ENCODE results near the gene EEF1AKMT1. TPM values are rescaled to one million over a fixed set of nuclear protein-coding genes. Genes with fewer than 3 reads are reported as not detected.
"Not testable (repeated sequence)": the region's sequence is repeated elsewhere in the genome, so short reads cannot be mapped to it uniquely, and the experiment has no call there.

The EEF1AKMT1 gene
- total RNA-seq, 2 experiments from 2014 or later: 7.9 TPM

DNA sequence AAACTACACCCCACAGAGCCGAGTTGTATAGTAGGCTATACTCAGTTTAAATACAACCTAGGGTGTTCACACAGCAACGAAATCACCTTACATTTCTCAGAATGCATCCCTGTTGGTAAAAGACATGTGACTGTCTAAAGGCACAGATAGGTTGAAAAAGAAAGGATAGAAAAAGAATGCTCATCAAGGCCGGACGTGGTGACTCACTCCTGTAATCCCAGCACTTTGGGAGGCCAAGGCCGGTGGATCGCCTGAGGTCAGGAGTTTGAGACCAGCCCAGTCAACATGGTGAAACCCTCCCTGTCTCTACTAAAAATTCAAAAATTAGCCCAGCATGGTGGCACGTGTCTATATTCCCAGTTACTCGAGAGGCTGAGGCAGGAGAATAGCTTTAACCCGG lies 74.0 kb downstream of the EEF1AKMT1 start:
- POLR2A ChIA-PET: no interaction called here
- peaks cover 48% of the 10 kb centered on the region for H3K27me3 Mint-ChIP-seq

DNA sequence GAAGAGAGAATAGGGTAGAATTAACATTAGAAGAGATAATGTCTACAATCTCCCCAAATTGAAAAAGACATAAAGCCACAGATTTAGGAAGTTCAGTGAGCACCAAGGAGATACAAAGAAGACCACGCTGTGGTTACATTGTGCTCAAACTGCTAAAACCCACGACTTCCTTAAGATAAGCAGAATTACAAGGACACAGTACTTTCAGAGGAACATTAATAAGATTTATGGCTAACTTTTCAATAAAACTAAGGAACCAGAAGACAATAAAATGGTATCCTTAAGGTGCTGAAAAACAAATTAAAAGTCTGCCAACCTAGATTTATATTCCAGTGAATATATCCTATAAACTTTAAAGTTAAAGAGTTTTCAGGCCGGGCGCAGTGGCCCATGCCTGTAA lies 77.7 kb downstream of the EEF1AKMT1 start:
- POLR2A ChIA-PET: no interaction called here
- Mint-ChIP-seq H3K27me3 (peaks cover 28% of the 10 kb centered on the region), H3K9me3 (no peaks in the 10 kb centered on the region), H3K4me3 (no peak overlapping the region), H3K4me1 (no peaks in the 10 kb centered on the region), H3K27ac (no peak overlapping the region), H3K36me3 (ENCODE audit: low read depth) (no peaks in the 10 kb centered on the region)
- CTCF ChIA-PET: no interaction called here
- no peak for DNase-seq

More for the DNA sequence above, 74.0 kb downstream of the EEF1AKMT1 start:
- Mint-ChIP-seq H3K9me3 (no peaks in the 10 kb centered on the region), H3K4me3 (no peak overlapping the region), H3K27ac (no peak overlapping the region), H3K4me1 (peaks cover 14% of the 10 kb centered on the region), H3K36me3 (ENCODE audit: low read depth) (no peaks in the 10 kb centered on the region)
- CTCF ChIA-PET: no interaction called here
- DNase-seq: no peak

DNA sequence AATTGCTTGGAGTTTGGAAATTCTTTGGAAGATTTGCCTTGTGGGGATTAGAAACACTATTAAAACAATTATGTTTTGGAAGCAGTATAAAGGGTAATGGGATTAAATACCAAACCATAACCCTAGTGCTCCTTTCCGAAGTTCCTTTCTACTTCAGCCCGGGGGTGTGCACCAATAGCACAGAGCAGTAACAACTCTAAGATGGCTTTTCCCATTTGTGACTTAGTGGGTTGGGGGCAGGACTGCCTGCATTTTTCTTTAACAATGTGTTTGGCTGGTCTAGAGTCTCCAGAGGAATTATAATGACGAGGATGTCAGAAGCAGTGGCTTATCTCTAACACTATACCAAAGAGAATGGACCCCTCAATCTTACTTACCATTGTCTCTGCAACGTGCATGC lies 82.1 kb downstream of the EEF1AKMT1 start:
- Mint-ChIP-seq H3K9me3 (no peaks in the 10 kb centered on the region), H3K27ac (no peak overlapping the region), H3K36me3 (ENCODE audit: low read depth) (no peaks in the 10 kb centered on the region), H3K27me3 (peaks cover 7% of the 10 kb centered on the region), H3K4me1 (no peaks in the 10 kb centered on the region), H3K4me3 (no peak overlapping the region)
- DNase-seq: no peak
- CTCF ChIA-PET: no interaction called here
- POLR2A ChIA-PET: no interaction called here

DNA sequence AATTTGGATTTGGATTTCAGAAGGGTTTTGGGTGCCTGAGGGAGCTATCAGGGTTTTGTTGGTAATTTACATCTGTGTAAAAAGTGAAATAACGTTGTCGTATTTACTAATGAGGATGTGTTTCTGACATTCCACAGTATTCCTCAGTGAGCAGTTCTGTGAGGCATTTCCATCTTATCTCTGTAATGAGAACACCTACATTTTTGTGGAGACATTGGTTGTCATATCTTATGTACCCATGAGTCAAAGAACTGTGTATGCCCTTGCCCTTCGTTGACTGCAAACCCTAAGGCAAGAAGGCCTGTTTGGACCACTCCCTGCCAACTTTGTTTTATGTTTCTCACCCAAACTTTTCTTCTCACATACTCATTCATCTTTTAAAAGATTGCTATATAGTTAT lies 84.5 kb downstream of the EEF1AKMT1 start:
- ChIA-PET CTCF (interaction anchor here (1.1 to 1.5 kb wide), 2 partner anchors 9 to 14 kb away, joined by 3 to 4 read pairs; partner anchors contain the start of gene IL17D), POLR2A (no interaction called here)
- no peak overlapping the region for H3K27ac Mint-ChIP-seq

DNA sequence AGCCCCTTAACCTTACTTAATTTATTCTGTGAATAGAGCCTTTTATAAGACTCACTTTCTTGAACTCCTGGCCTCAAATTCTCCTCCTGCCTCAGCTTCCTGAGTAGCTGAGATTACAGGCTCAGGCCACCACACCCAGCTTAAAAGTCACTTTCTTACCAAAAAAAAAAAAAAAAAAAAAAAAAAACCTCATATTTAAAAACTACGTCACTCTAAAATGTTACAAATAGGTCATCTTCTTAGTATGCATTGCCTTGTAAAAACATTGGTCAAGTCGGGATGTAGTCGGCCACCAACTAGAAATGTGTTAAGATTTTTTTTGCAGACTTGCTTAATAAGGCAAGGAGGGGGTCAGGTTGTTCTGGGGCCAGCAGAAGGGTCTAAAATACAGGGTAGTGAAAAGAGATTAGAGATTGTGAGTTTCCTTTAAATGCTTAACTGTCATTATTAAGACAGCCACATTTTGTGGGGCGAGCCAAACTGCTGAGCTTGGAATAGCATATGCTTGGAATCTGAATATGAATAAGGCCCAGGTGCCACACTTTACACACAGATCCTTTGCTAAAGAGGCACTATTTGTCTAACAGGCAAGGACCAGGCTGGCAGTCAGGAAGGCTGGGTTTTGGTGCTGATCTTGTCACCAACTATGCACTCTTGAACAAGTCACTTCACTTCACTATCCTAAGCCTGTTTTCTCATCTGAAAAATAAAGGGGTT lies 86.7 kb downstream of the EEF1AKMT1 start:
- CTCF ChIA-PET: interaction anchor here (0.6 kb wide), 1 partner anchor 188 kb away, joined by 3 read pairs; no protein-coding TSS in a partner anchor
- Mint-ChIP-seq H3K4me3 (no peak overlapping the region), H3K4me1 (no peaks in the 10 kb centered on the region)

More for the DNA sequence above, 84.5 kb downstream of the EEF1AKMT1 start:
- Mint-ChIP-seq H3K4me3 (no peak overlapping the region), H3K36me3 (ENCODE audit: low read depth) (no peaks in the 10 kb centered on the region), H3K4me1 (no peaks in the 10 kb centered on the region), H3K9me3 (no peaks in the 10 kb centered on the region), H3K27me3 (no peaks in the 10 kb centered on the region)
- DNase-seq: no peak

DNA sequence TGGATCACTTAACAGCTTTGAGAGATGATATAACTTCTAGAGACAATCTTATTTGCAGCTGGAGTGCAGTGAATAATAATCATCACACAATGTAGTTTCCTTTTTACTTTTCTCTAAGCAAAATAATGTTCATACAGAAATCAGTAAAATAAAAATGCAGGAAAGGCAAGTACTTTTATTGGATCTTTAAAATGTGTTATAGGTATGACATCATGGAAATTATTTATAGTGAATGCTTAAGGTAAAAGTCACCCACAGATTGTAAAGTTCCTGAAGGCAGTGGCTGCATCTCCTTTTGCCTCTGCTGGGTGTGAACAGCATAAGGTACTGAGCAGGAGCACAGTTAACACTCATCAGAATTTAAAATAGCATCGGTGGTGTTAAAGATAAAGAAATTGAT lies 87.6 kb downstream of the EEF1AKMT1 start:
- CTCF ChIA-PET: no interaction called here

More for the DNA sequence above, 86.7 kb downstream of the EEF1AKMT1 start:
- no peak for DNase-seq
- Mint-ChIP-seq H3K36me3 (ENCODE audit: low read depth) (no peaks in the 10 kb centered on the region), H3K9me3 (no peaks in the 10 kb centered on the region), H3K27me3 (no peaks in the 10 kb centered on the region), H3K27ac (no peak overlapping the region)
- POLR2A ChIA-PET: no interaction called here

DNA sequence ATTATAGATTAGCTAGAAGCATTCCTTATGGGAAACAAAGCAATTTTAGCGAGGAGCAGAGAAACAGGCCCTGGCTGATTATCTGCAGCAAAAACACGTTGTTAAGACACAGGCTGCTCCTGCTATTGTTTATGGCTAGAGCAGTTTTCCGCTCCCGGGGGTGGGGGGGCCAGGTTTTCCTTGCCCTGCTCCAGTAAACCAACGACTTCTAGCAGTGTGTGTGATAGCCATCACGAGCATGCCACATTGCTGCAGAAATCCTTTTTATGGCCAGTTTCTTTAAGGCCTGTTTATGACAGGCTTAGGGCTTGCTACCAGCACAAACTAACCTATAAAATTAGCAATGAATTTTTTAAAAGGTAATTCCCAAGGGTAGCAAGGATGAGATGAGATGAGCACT lies 88.7 kb downstream of the EEF1AKMT1 start:
- ChIA-PET CTCF (no interaction called here), POLR2A (no interaction called here)
- Mint-ChIP-seq H3K27me3 (no peaks in the 10 kb centered on the region), H3K36me3 (ENCODE audit: low read depth) (no peaks in the 10 kb centered on the region), H3K9me3 (no peaks in the 10 kb centered on the region), H3K4me1 (no peaks in the 10 kb centered on the region), H3K27ac (no peak overlapping the region), H3K4me3 (no peak overlapping the region)
- no peak for DNase-seq

More for the DNA sequence above, 87.6 kb downstream of the EEF1AKMT1 start:
- Mint-ChIP-seq H3K4me1 (no peaks in the 10 kb centered on the region), H3K9me3 (no peaks in the 10 kb centered on the region), H3K36me3 (ENCODE audit: low read depth) (no peaks in the 10 kb centered on the region), H3K27me3 (no peaks in the 10 kb centered on the region), H3K27ac (no peak overlapping the region), H3K4me3 (no peak overlapping the region)
- POLR2A ChIA-PET: no interaction called here
- DNase-seq: no peak

DNA sequence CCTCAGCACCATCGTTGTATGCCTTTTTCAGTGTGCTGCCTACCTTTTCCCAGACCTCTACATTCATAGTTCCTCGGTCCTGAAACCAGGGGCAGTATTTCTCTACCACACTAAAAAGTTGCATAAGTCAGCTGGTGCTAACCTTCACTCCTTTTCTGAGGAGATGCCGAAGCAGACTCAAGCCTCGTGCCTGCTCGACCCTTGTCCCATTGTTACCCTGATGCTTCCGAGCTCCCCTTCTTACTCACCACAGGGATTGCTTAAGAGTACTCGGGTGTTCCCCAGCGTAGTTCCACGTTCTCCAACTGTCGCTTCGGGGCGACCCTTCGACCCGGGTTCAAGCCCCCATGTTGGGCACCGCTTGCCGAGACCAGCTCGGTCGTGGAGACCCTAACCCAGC lies 89.2 kb downstream of the EEF1AKMT1 start:
- no peaks in the 10 kb centered on the region for H3K4me1 Mint-ChIP-seq
- POLR2A ChIA-PET: no interaction called here
- no peaks in the 10 kb centered on the region for H3K9me3 Mint-ChIP-seq
- CTCF ChIA-PET: no interaction called here
- no peak overlapping the region for H3K4me3 Mint-ChIP-seq
- DNase-seq: no peak
- no peaks in the 10 kb centered on the region for H3K27me3 Mint-ChIP-seq
- no peaks in the 10 kb centered on the region for H3K36me3 Mint-ChIP-seq (ENCODE audit: low read depth)
- no peak overlapping the region for H3K27ac Mint-ChIP-seq

DNA sequence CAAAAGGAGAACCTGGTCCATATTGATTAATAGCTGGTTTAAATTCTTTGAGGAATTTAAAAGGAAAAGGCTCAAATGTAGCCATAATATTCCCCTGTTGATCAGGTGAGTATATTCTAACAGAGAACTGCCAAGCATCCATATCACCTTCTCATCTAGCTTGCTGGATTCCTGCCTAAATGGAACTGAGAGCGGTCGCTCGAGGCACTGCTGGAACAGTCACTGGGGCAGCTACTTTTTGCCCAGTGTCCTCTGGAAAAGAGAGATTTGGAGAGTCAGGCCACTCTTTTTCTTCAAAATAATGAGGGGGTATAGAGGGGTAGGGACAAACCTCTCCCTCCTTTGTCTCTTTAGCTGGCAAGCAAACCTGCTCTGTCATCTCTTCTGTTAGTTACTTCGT lies 89.7 kb downstream of the EEF1AKMT1 start:
- no peaks in the 10 kb centered on the region for H3K27me3 Mint-ChIP-seq
- H3K4me3 Mint-ChIP-seq: no peak overlapping the region
- ChIA-PET POLR2A (no interaction called here), CTCF (no interaction called here)
- H3K4me1 Mint-ChIP-seq: no peaks in the 10 kb centered on the region
- no peak overlapping the region for H3K27ac Mint-ChIP-seq
- H3K36me3 Mint-ChIP-seq (ENCODE audit: low read depth): no peaks in the 10 kb centered on the region
- no peak for DNase-seq
- H3K9me3 Mint-ChIP-seq: no peaks in the 10 kb centered on the region

DNA sequence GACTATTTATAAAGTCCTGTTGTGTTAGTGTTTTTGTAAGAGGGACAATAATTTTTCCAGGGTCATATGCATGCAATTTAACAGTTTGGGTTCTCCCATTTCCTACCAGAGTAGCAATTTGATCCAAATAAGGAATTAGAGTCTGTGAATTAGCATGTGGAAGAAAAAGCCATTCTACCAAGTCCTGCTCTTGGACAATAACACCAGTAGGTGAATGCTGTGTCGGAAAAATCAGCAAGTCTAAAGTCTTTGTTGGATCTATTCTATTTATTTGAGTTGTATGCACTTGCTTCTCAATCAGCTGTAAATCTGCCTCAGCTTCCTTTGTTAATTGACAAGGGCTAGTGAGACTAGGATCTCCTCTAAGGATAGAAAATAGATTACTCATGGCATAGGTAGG lies 91.7 kb downstream of the EEF1AKMT1 start:
- ChIA-PET CTCF (no interaction called here), POLR2A (no interaction called here)
- H3K4me3 Mint-ChIP-seq: no peak overlapping the region
- H3K27me3 Mint-ChIP-seq: no peaks in the 10 kb centered on the region
- no peak overlapping the region for H3K27ac Mint-ChIP-seq
- H3K36me3 Mint-ChIP-seq (ENCODE audit: low read depth): no peaks in the 10 kb centered on the region
- no peaks in the 10 kb centered on the region for H3K4me1 Mint-ChIP-seq
- no peaks in the 10 kb centered on the region for H3K9me3 Mint-ChIP-seq
- DNase-seq: no peak

DNA sequence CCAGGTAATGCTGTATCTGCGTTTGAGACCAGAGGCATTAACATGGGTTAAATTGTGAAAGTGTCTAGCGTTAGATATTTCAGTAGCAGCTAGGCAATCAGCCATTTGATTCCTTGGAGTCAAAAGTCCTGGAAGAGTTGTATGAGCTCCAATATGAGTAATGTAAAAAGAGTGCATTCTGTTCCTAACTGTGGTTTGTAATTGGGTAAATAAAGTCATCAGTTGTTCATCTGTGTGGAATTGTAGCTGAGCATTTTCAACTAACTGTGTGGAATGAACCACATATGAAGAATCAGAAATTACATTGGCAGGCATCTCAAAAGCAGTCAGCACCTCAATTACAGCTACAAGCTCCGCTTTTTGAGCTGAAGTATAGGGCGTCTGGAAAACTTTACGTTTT lies 92.3 kb downstream of the EEF1AKMT1 start:
- H3K9me3 Mint-ChIP-seq; DNase-seq; POLR2A ChIA-PET; CTCF ChIA-PET; H3K4me1 Mint-ChIP-seq; H3K4me3 Mint-ChIP-seq; H3K36me3 Mint-ChIP-seq (ENCODE audit: low read depth); H3K27me3 Mint-ChIP-seq; H3K27ac Mint-ChIP-seq: not testable (repeated sequence)

DNA sequence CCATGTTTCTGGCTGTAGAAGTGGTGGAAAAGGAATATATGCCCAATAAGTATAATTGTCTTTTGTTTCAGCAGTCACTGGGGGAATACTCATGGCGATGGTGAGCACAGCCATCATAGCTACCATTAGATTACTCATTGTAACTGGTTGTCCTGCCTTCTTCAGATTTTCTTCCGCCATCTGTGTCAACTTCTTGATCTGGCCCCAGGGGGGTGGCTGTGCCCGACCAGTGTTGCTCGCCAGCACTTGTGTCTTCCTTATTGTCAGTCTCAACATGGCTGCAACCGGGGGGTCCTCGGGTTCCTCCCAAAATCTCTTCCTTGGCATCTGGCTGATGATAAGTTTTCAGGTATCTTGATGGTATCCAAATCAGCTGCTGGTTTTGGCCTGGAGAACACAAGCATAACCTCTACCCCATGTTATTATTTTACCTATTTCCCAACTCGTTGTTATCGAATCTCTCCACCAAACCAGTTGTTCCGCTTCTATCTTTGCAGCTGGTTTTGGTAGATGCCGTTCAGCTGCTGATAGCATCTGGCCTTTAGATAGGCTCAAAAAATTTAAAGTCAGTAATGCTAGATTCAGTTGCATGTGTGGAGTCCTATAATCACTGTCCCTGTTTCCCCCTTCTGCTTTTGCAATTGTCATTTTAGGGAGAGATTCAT lies 93.2 kb downstream of the EEF1AKMT1 start:
- DNase-seq: no peak
- Mint-ChIP-seq H3K9me3 (no peaks in the 10 kb centered on the region), H3K36me3 (ENCODE audit: low read depth) (no peaks in the 10 kb centered on the region), H3K4me1 (no peaks in the 10 kb centered on the region), H3K4me3 (no peak overlapping the region), H3K27ac (no peak overlapping the region), H3K27me3 (no peaks in the 10 kb centered on the region)
- ChIA-PET POLR2A (no interaction called here), CTCF (interaction anchor here (1.6 kb wide), 1 partner anchor 8 kb away, joined by 3 read pairs; no protein-coding TSS in a partner anchor)

DNA sequence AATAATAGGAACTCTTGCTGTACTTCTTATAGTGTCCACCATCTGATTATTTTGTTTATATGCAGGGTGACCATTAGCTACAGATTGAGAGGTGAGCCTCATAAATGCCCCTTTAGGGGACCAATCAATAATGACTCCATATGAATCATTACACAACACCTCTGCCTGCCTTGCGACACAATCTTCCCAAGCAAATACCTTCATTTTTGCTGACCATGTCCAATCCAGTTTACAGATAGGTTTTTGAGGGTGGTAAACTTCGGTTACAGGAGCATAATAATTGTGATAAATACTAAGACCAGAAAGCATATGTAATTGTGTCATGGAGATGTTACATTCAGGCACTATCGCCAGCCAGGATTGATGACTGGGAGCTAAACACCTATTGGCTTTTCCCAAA lies 93.9 kb downstream of the EEF1AKMT1 start:
- Mint-ChIP-seq H3K27ac (no peak overlapping the region), H3K36me3 (ENCODE audit: low read depth) (no peaks in the 10 kb centered on the region), H3K4me1 (no peaks in the 10 kb centered on the region), H3K9me3 (no peaks in the 10 kb centered on the region), H3K4me3 (no peak overlapping the region), H3K27me3 (no peaks in the 10 kb centered on the region)
- ChIA-PET CTCF (interaction anchor here (1.6 kb wide), 1 partner anchor 9 kb away, joined by 3 read pairs; no protein-coding TSS in a partner anchor), POLR2A (no interaction called here)
- no peak for DNase-seq
